Activated naive CD8-positive, alpha-beta T cell treated with anti-CD3 and anti-CD28 coated beads for 36 hours (primary cell): ENCODE results near the gene SORBS1. TPM values are rescaled to one million over a fixed set of nuclear protein-coding genes. Genes with fewer than 3 reads are reported as not detected.

ENCODE experiments used
- DNase-seq: peaks from one replicate; pipeline ENCODE4 v3.0.0; 2021
- H3K27ac Mint-ChIP-seq: one replicate; pipeline ENCODE4 v1.8.0; 2022; ENCODE audit warnings: mild to moderate bottlenecking, moderate library complexity, mixed read lengths
- H3K27me3 Mint-ChIP-seq: one replicate; pipeline ENCODE4 v1.8.0; 2022; ENCODE audit warnings: mild to moderate bottlenecking, mixed read lengths
- H3K36me3 Mint-ChIP-seq: one replicate; pipeline ENCODE4 v1.8.0; 2021; ENCODE audit warnings: mild to moderate bottlenecking, mixed read lengths
- H3K4me1 Mint-ChIP-seq: one replicate; pipeline ENCODE4 v1.8.0; 2021; ENCODE audit warnings: mixed read lengths
- H3K4me3 Mint-ChIP-seq: one replicate; pipeline ENCODE4 v1.8.0; 2022; ENCODE audit warnings: mild to moderate bottlenecking, moderate library complexity, mixed read lengths
- H3K9me3 Mint-ChIP-seq: one replicate; pipeline ENCODE4 v1.8.0; 2022; ENCODE audit warnings: mixed read lengths
- total RNA-seq, 2 experiments: library from RNA; stranded (reverse); gene quantifications; one replicate each; pipeline ENCODE4 v1.2.3, GENCODE V29; 2021

The SORBS1 gene
- total RNA-seq, 2 experiments from 2014 or later, result 0.54 to 0.64 TPM

GRCh38 chr10:95558593-95559320 lies 2.4 kb downstream of the SORBS1 start:
- no peak overlapping the region for H3K27ac Mint-ChIP-seq
- DNase-seq, result no peak
- H3K9me3 Mint-ChIP-seq, result no peaks in the 10 kb centered on the region
- H3K27me3 Mint-ChIP-seq, result peaks cover 7% of the 10 kb centered on the region
- H3K4me3 Mint-ChIP-seq, result no peak overlapping the region
- peaks cover 9% of the 10 kb centered on the region for H3K4me1 Mint-ChIP-seq
- H3K36me3 Mint-ChIP-seq, result no peaks in the 10 kb centered on the region

GRCh38 chr10:95556994-95557767 lies 4.0 kb downstream of the SORBS1 start:
- peaks cover 7% of the 10 kb centered on the region for H3K27me3 Mint-ChIP-seq
- no peak for DNase-seq
- H3K4me3 Mint-ChIP-seq, result no peak overlapping the region
- peaks cover 9% of the 10 kb centered on the region for H3K4me1 Mint-ChIP-seq
- H3K27ac Mint-ChIP-seq, result no peak overlapping the region
- H3K36me3 Mint-ChIP-seq, result no peaks in the 10 kb centered on the region
- H3K9me3 Mint-ChIP-seq, result no peaks in the 10 kb centered on the region

- Mint-ChIP-seq H3K4me1 (no peaks in the 10 kb centered on the region), H3K36me3 (no peaks in the 10 kb centered on the region), H3K9me3 (no peaks in the 10 kb centered on the region), H3K27ac (no peak overlapping the region), H3K27me3 (no peaks in the 10 kb centered on the region), H3K4me3 (no peak overlapping the region)
- no peak for DNase-seq
Measured at GRCh38 chr10:95553674-95554073, 7.5 kb downstream of the SORBS1 start.

- no peak overlapping the region for H3K27ac Mint-ChIP-seq
- no peaks in the 10 kb centered on the region for H3K4me1 Mint-ChIP-seq
- no peak overlapping the region for H3K4me3 Mint-ChIP-seq
- H3K9me3 Mint-ChIP-seq, result no peaks in the 10 kb centered on the region
- no peaks in the 10 kb centered on the region for H3K27me3 Mint-ChIP-seq
- DNase-seq, result no peak
- no peaks in the 10 kb centered on the region for H3K36me3 Mint-ChIP-seq
Measured at GRCh38 chr10:95552679-95553342, 8.4 kb downstream of the SORBS1 start.

- Mint-ChIP-seq H3K36me3 (no peaks in the 10 kb centered on the region), H3K27ac (no peak overlapping the region), H3K4me3 (no peak overlapping the region), H3K27me3 (no peaks in the 10 kb centered on the region), H3K4me1 (no peaks in the 10 kb centered on the region), H3K9me3 (no peaks in the 10 kb centered on the region)
- no peak for DNase-seq
Measured at GRCh38 chr10:95550073-95550672, 11.0 kb downstream of the SORBS1 start.

GRCh38 chr10:95547791-95548435 lies 13.3 kb downstream of the SORBS1 start:
- H3K4me3 Mint-ChIP-seq, result no peak overlapping the region
- no peaks in the 10 kb centered on the region for H3K9me3 Mint-ChIP-seq
- no peak for DNase-seq
- H3K27me3 Mint-ChIP-seq, result no peaks in the 10 kb centered on the region
- H3K36me3 Mint-ChIP-seq, result no peaks in the 10 kb centered on the region
- no peaks in the 10 kb centered on the region for H3K4me1 Mint-ChIP-seq
- no peak overlapping the region for H3K27ac Mint-ChIP-seq

DNA sequence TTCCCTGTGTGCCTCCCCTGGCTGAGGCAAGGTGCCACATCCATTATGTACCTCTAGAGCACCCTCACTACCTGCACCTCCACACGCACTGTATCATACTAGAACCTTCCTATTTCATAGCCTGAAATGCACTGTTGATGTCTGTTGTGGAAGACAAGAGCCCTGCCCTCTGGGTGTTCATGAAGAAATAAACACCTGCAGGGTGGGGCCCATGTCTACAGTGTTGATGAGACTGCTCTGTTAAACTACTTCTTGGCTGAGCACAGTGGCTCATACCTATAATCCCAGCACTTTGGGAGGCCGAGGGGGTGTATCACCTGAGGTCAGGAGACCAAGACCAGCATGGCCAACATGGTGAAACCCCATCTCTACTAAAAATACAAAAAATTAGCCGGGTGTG lies 14.0 kb downstream of the SORBS1 start:
- Mint-ChIP-seq H3K4me3 (no peak overlapping the region), H3K27me3 (no peaks in the 10 kb centered on the region), H3K9me3 (no peaks in the 10 kb centered on the region), H3K36me3 (no peaks in the 10 kb centered on the region), H3K27ac (no peak overlapping the region), H3K4me1 (no peaks in the 10 kb centered on the region)
- no peak for DNase-seq

DNA sequence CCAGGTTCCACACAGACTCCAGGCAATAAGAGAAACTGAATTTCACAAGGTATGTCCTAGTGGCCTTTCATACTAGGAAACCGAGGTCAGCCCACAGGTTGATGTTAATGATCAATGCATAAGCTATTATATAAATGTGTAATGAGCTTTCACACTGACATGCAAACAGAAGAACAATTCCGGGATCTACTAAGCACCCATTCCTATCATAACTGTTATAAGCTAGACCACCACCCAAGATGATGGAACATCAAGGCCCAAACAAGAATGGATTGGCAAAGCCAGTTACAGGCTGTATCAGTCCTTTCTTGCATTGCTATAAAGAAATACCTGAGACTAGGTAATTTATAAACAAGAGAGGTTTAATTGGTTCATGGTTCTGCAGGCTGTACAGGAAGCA lies 15.2 kb downstream of the SORBS1 start:
- H3K36me3 Mint-ChIP-seq, result no peaks in the 10 kb centered on the region
- H3K4me1 Mint-ChIP-seq, result no peaks in the 10 kb centered on the region
- H3K27ac Mint-ChIP-seq, result no peak overlapping the region
- H3K27me3 Mint-ChIP-seq, result no peaks in the 10 kb centered on the region
- H3K4me3 Mint-ChIP-seq, result no peak overlapping the region
- DNase-seq, result no peak
- H3K9me3 Mint-ChIP-seq, result no peaks in the 10 kb centered on the region

DNA sequence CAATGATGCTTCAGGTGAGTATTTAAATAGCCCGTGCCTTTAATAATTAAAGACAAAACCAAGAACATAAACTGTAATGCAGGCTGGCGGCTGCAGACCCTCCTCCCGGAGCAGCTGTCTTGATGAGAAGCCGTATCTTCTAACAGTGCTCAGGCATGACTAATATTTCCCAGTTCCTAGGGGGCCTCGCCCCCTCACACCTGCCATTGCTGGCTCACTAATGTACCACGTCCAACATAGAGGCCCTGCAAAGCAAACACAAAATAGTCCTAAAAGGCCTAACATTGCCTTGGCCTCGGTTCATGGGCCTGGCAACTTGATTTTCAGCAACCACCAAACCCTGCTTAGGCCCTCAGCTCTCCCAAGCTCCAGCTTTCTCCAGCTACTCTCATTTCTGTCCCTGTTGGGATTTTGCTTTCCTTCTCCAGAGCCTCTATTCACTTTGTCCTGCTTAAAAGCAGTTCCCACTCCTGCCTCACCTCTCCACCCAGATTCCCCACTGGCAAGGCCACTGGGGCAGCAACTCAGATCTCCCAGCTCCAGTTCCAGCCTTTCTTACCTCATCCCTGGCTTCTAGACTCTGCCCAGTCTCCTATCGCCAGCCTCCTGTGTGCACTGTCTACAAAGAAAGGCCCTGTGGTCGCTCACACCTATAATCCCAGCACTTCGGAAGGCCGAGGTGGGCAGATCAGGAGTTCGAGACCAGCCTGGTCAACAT lies 16.2 kb downstream of the SORBS1 start:
- no peak for DNase-seq
- H3K4me1 Mint-ChIP-seq, result no peaks in the 10 kb centered on the region

DNA sequence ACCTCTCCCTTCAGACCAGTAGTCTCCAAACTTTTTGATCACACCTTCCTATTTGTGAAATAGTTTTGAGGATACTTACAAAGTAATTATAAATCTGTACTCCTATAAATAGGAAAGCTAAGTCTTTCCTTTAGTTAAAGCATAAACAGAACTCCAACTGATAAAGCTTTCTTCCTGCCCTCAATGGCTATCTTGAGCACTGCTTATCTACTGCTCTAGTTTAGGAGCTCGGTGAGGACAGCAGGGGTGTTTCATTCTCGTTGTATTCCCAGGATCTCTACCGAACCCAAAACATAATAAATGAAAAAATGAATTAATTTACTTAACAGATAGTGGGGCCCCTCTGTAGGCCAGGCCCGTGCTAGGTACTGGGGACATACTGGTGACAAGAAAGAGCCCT lies 17.7 kb downstream of the SORBS1 start:
- H3K36me3 Mint-ChIP-seq, result no peaks in the 10 kb centered on the region
- no peak for DNase-seq

More for the DNA sequence above, 16.2 kb downstream of the SORBS1 start:
- Mint-ChIP-seq H3K4me3 (no peak overlapping the region), H3K9me3 (no peaks in the 10 kb centered on the region), H3K36me3 (no peaks in the 10 kb centered on the region), H3K27ac (no peak overlapping the region), H3K27me3 (no peaks in the 10 kb centered on the region)

DNA sequence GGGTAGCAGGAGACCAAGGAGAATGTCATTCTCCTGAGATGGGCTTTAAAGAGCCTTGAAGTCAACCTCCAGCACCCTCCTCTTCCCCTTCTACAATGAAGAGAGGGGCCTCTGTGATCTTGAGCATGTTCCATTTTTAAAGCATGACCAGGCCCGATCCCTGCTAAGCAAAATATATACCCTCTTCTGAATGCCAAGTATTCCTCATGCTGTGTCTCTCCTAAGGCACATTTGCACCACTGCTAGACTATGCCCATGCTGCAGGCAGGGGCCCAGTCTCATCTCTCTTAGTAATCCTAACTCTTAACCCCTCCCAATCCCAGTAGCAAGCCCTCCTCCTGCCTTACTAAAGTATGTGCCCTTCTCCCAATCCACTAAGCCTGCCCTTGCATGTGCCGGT lies 18.4 kb downstream of the SORBS1 start:
- H3K4me3 Mint-ChIP-seq, result no peak overlapping the region
- H3K36me3 Mint-ChIP-seq, result no peaks in the 10 kb centered on the region
- no peaks in the 10 kb centered on the region for H3K27me3 Mint-ChIP-seq
- DNase-seq, result no peak
- H3K9me3 Mint-ChIP-seq, result no peaks in the 10 kb centered on the region
- H3K4me1 Mint-ChIP-seq, result no peaks in the 10 kb centered on the region
- no peak overlapping the region for H3K27ac Mint-ChIP-seq

More for the DNA sequence above, 17.7 kb downstream of the SORBS1 start:
- Mint-ChIP-seq H3K4me1 (no peaks in the 10 kb centered on the region), H3K4me3 (no peak overlapping the region), H3K27me3 (no peaks in the 10 kb centered on the region), H3K27ac (no peak overlapping the region), H3K9me3 (no peaks in the 10 kb centered on the region)

DNA sequence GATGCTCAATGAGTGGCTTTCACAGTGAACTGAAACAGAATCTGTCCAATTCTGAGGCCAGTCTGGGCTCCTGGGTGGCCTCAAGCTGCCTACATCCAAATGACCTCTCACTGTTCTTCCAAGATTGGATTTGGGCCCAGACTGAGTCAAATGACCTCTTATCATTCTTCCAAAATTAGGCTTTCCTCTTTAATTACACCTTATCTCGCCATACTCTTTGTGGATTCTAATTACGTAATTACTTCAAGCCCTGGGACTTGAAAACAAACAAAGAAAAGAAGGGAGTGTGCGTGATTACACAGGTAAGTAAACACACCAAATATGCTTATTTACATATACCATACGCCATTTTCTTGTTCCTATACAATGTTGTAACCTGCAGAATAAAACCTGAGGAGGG lies 18.8 kb downstream of the SORBS1 start:
- Mint-ChIP-seq H3K27ac (no peak overlapping the region), H3K27me3 (no peaks in the 10 kb centered on the region), H3K9me3 (no peaks in the 10 kb centered on the region), H3K4me1 (no peaks in the 10 kb centered on the region), H3K36me3 (no peaks in the 10 kb centered on the region), H3K4me3 (no peak overlapping the region)
- no peak for DNase-seq

DNA sequence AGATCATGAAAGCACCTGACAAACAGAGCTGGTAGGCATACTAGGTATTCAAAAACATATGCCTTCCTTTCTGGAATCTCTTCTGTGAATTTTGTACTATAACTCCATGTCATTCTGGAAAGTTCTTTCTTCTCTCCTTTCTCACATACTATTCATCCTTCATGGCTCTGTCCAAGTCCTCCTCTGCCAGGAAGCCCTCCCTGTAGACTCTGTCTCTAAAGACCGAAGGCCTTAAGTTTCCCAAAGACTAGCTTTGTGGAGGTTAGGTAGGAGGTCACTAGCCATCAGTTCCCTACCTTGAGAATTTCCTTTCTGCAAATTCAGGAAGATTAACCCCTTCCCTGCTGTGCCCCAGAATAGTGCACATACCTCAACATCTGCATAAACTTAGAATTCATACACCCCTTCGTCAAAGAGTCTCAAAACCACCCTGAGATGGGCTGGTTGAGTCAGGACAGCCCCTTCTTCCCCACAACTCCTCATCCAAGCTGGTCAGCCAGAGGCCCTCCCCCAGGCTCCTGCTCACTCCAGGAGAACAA lies 20.6 kb downstream of the SORBS1 start:
- H3K4me3 Mint-ChIP-seq, result no peak overlapping the region
- DNase-seq, result no peak
- H3K27me3 Mint-ChIP-seq, result no peaks in the 10 kb centered on the region

More for the DNA sequence above, 20.6 kb downstream of the SORBS1 start:
- Mint-ChIP-seq H3K4me1 (no peaks in the 10 kb centered on the region), H3K27ac (no peak overlapping the region), H3K9me3 (no peaks in the 10 kb centered on the region), H3K36me3 (no peaks in the 10 kb centered on the region)
